Nephron progenitor cell (in vitro differentiated cells): ENCODE data around the gene DGKI.
A peak's percentile ranks its signal among the peaks of the same experiment; 100 is the strongest.

Source experiments
- DNase-seq: peaks from one replicate; pipeline ENCODE4 v3.0.0; 2021
- H3K27ac Mint-ChIP-seq: 2 replicates; pipeline ENCODE4 v1.8.0; 2021; ENCODE audit warnings: mild to moderate bottlenecking, moderate library complexity, mixed read lengths
- H3K27me3 Mint-ChIP-seq: 2 replicates; pipeline ENCODE4 v1.8.0; 2021; ENCODE audit warnings: mild to moderate bottlenecking, low read depth, mixed read lengths; ENCODE audit not compliant: poor library complexity
- H3K36me3 Mint-ChIP-seq: 2 replicates; pipeline ENCODE4 v1.8.0; 2021; ENCODE audit warnings: low read depth, mixed read lengths
- H3K4me1 Mint-ChIP-seq: 2 replicates; pipeline ENCODE4 v1.8.0; 2021; ENCODE audit warnings: mixed read lengths
- H3K4me3 Mint-ChIP-seq: 2 replicates; pipeline ENCODE4 v1.8.0; 2021; ENCODE audit warnings: mild to moderate bottlenecking, moderate library complexity, mixed read lengths
- H3K9me3 Mint-ChIP-seq: 2 replicates; pipeline ENCODE4 v1.8.0; 2021; ENCODE audit warnings: mild to moderate bottlenecking, moderate library complexity, mixed read lengths
- TF ChIP-seq, protein P1 (sequence below): fragments of 200-600 bp; sonication (generic); IDR thresholded peaks from 2 replicates; pipeline ENCODE4 v1.5.0; 2021; ENCODE audit warnings: antibody characterized with exemption

DGKI gene

DNA sequence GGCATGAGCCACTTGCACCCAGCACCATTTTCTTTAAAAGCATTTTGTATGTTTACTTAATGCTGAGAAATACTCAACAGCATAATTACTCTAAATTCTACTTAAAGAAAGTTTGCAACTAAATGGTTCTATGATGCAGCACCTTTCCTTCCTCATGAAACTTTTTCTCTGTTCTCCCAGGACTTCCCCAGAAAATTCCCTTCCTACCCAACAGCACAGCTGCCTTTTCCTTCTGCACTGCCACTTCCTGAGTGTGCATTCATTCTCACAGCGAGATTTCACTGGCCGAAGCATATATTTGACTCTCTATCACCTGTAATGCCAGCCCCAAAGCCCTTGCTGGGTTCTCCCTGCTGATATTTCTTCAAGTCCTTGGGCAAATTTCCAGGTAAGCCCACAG lies 41.5 kb upstream of the DGKI start:
- peak overlapping the region; percentile 80 for H3K27ac Mint-ChIP-seq
- peaks cover 65% of the 10 kb centered on the region for H3K36me3 Mint-ChIP-seq
- H3K4me3 Mint-ChIP-seq, result no peak overlapping the region
- TF ChIP-seq, protein P1, sequence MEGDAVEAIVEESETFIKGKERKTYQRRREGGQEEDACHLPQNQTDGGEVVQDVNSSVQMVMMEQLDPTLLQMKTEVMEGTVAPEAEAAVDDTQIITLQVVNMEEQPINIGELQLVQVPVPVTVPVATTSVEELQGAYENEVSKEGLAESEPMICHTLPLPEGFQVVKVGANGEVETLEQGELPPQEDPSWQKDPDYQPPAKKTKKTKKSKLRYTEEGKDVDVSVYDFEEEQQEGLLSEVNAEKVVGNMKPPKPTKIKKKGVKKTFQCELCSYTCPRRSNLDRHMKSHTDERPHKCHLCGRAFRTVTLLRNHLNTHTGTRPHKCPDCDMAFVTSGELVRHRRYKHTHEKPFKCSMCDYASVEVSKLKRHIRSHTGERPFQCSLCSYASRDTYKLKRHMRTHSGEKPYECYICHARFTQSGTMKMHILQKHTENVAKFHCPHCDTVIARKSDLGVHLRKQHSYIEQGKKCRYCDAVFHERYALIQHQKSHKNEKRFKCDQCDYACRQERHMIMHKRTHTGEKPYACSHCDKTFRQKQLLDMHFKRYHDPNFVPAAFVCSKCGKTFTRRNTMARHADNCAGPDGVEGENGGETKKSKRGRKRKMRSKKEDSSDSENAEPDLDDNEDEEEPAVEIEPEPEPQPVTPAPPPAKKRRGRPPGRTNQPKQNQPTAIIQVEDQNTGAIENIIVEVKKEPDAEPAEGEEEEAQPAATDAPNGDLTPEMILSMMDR, result no peak
- peaks cover 20% of the 10 kb centered on the region for H3K4me1 Mint-ChIP-seq
- H3K9me3 Mint-ChIP-seq, result no peaks in the 10 kb centered on the region
- H3K27me3 Mint-ChIP-seq, result no peaks in the 10 kb centered on the region
- no peak for DNase-seq

DNA sequence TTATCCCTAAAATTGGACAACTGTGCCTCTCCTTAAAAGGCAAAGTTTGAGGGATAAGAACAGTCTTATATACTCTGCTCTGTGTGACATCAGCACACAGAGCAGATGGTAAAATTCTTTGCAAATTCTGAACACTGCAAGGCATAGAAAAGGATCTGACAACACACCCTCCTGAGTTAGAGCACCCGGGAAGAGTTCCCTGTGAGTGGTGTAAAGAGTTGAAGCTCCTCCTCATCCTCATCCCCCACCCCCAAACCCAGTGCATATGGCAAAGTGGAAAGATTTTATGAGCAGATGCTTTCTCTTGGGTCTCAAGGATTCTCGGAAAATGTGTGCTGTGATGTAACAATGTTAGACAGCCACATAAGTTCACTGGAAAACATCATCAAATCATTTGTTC lies 40.0 kb upstream of the DGKI start:
- Mint-ChIP-seq H3K27ac (no peak overlapping the region), H3K4me1 (peaks cover 20% of the 10 kb centered on the region), H3K4me3 (no peak overlapping the region), H3K36me3 (peaks cover 76% of the 10 kb centered on the region), H3K27me3 (no peaks in the 10 kb centered on the region), H3K9me3 (peaks cover 13% of the 10 kb centered on the region)
- no peak for DNase-seq
- TF ChIP-seq, protein P1, result no peak

DNA sequence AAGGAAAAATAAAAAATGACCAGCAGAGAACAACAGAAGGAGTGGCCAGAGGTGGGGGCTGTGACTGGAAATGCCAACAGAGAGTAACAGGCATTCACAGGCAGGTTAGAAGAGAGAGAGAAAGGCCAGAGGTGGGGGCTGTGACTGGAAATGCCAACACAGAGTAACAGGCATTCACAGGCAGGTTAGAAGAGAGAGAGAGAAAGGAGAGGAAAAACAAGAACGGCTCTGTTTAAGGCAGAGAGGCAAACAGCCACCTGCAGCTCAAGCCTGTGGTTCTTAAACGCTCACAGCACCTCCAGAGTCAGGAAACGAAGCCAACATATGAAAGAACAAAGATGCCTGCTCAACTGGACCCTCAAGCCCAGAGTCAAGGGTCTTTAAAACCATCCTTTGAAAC lies 39.5 kb upstream of the DGKI start:
- H3K27ac Mint-ChIP-seq, result peak overlapping the region; percentile 37
- H3K9me3 Mint-ChIP-seq, result peaks cover 18% of the 10 kb centered on the region
- H3K4me1 Mint-ChIP-seq, result peaks cover 20% of the 10 kb centered on the region

DNA sequence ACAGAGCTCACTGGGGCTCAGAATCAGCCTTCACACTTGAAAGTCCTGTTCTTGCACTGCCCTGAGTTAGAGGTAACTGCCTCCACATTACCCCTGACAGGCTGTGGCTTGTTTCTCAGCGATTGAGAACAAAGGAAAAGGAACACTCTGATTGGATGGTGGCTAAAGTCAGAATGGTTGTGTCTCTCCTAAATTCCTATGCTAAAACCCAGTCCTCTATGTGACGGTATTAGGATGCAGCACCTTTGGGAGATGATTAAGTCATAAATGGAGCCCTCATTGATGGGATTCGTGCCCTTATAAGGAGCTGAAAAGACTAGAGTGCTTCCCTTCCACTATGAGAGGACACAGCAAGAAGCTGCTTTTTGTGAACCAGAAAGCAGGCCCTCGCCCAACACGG lies 38.9 kb upstream of the DGKI start:
- Mint-ChIP-seq H3K27ac (no peak overlapping the region), H3K4me1 (peaks cover 16% of the 10 kb centered on the region), H3K27me3 (no peaks in the 10 kb centered on the region), H3K9me3 (peaks cover 21% of the 10 kb centered on the region), H3K4me3 (no peak overlapping the region), H3K36me3 (peaks cover 81% of the 10 kb centered on the region)
- DNase-seq, result no peak
- TF ChIP-seq, protein P1, result no peak

More for the DNA sequence above, 39.5 kb upstream of the DGKI start:
- Mint-ChIP-seq H3K36me3 (peaks cover 81% of the 10 kb centered on the region), H3K27me3 (no peaks in the 10 kb centered on the region), H3K4me3 (no peak overlapping the region)
- TF ChIP-seq, protein P1, result no peak
- no peak for DNase-seq

DNA sequence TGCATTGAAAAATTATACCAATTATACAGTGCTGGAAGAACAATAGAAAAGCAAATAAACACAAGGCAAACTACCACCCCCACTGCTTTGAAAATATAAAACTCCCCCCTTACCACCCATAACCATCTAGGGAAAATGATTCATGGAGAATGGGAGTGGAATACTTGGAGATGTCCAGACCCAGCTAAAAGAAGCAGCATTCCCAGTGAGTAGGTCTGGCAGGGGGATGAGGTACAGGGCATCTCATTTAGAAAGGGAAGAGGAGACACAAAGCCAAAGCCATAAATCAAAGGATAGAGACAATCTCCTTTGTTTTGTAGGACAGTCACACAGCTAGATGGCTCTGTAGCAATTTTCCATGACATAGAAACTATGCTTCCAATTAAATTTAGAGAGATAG lies 36.0 kb upstream of the DGKI start:
- Mint-ChIP-seq H3K27me3 (no peaks in the 10 kb centered on the region), H3K4me1 (peaks cover 36% of the 10 kb centered on the region), H3K27ac (no peak overlapping the region)

DNA sequence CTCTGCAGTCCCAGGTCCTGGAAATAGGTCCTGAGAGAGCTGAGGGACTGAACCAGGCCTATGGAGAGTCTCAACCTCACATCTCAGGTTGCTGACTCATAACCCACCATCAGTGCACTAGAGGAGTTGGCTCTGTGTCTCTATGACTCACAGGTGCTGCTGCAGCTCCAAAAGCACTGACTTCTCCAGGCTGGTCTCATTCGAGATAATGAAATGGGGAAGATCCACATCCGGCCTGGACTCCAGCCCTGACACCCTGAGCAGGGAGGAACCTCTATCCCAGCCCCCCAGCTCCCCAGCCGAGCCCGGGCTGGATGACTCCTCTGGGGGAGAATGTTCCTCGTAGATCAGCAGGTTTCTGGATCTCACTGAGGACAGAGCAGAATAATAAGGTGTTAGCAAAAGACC lies 35.5 kb upstream of the DGKI start:
- Mint-ChIP-seq H3K27ac (no peak overlapping the region), H3K4me1 (peaks cover 38% of the 10 kb centered on the region), H3K9me3 (peaks cover 29% of the 10 kb centered on the region), H3K36me3 (peaks cover 98% of the 10 kb centered on the region), H3K4me3 (no peak overlapping the region), H3K27me3 (no peaks in the 10 kb centered on the region)
- DNase-seq, result no peak
- TF ChIP-seq, protein P1, result no peak

More for the DNA sequence above, 36.0 kb upstream of the DGKI start:
- DNase-seq, result no peak
- H3K36me3 Mint-ChIP-seq, result peaks cover 94% of the 10 kb centered on the region
- TF ChIP-seq, protein P1, result no peak
- no peak overlapping the region for H3K4me3 Mint-ChIP-seq
- peaks cover 29% of the 10 kb centered on the region for H3K9me3 Mint-ChIP-seq
